Measurements from ENCODE around the gene UNC5C.

DNA sequence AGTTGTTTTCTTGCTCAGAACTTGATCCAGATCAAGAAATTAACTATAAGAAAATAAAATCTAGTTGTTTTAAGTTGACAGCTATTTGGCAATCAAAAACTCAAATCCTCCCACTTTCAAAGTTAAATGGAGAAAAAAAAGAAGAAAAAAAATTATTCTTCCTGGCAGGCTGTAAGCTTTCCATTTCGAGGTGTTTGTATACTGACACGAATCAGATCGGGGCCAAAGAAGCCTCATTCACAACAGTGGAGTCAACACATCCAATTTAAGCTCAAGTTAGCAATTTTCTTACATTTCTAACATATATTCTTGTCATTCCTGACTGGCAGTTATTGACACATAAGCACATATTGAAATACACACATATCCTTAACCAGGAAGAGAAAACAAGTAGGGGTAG lies 119.4 kb downstream of the UNC5C start:
- TF ChIP-seq, protein P1, sequence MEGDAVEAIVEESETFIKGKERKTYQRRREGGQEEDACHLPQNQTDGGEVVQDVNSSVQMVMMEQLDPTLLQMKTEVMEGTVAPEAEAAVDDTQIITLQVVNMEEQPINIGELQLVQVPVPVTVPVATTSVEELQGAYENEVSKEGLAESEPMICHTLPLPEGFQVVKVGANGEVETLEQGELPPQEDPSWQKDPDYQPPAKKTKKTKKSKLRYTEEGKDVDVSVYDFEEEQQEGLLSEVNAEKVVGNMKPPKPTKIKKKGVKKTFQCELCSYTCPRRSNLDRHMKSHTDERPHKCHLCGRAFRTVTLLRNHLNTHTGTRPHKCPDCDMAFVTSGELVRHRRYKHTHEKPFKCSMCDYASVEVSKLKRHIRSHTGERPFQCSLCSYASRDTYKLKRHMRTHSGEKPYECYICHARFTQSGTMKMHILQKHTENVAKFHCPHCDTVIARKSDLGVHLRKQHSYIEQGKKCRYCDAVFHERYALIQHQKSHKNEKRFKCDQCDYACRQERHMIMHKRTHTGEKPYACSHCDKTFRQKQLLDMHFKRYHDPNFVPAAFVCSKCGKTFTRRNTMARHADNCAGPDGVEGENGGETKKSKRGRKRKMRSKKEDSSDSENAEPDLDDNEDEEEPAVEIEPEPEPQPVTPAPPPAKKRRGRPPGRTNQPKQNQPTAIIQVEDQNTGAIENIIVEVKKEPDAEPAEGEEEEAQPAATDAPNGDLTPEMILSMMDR (IDR thresholded peaks at IDR 0.05) = no peak
- TF ChIP-seq POLR2A (IDR thresholded peaks at IDR 0.05) (no peak), POLR2AphosphoS5 (IDR thresholded peaks at IDR 0.05; ENCODE audit: insufficient read depth in 1 of 2, low read depth in 1 of 2) (no peak)

All from vagina (tissue), 2 donors.